ENCODE data around the gene GDPGP1. TPM values are rescaled to one million over a fixed set of nuclear protein-coding genes. Genes with fewer than 3 reads are reported as not detected.

The GDPGP1 gene
- total and polyA plus RNA-seq, 7 experiments from 2014 or later: 0.61 to 16.3 (median 11.6) TPM

DNA sequence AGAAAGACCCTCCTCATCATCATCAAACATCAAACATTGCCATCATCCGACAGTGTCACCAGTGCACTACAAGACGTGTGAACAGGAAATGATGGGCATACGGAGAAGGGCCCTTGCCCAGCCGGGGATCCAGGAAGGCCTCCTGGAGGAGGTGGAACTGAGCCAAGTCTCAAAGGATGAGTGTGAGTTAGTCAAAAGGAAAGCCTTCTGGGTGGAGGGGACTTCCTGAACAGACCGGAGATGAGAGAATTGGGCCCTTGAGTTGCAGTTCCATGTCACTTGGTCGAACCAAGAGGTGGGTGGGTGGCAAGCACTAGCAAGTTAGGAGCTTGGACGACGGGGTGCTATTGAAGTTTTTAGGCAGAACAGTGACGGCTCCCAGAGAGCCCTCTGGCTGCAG lies 24.4 kb upstream of the GDPGP1 start:
- no peaks in the 10 kb centered on the region for H3K36me3 ChIP-seq (ENCODE audit: control insufficient read depth in 2 of 3, insufficient read depth in 3 of 3, low read length in 3 of 3)
- ATAC-seq (no peak), DNase-seq (no peak)
- H3K4me1 ChIP-seq (ENCODE audit: control insufficient read depth in 2 of 2, insufficient read depth in 2 of 2, low read length in 2 of 2): no peaks in the 10 kb centered on the region
- ChIA-PET POLR2A (interaction anchor here (1.4 kb wide), 1 partner anchor 9 kb away, joined by 3 read pairs; the partner anchor contains the start of gene SEMA4B), CTCF (no interaction called here)
- H3K36me3 Mint-ChIP-seq: peaks cover 0 to 14% (median 6%) of the 10 kb centered on the region in 5 donors
- no peaks in the 10 kb centered on the region for H3K9me3 ChIP-seq (ENCODE audit: control insufficient read depth in 2 of 3, low read length in 3 of 3)
- peak overlapping the region in 3 of 9 donors; percentile 21 to 83 (median 54) for H3K27ac Mint-ChIP-seq
- H3K9me3 Mint-ChIP-seq: no peaks in the 10 kb centered on the region
- H3K4me1 Mint-ChIP-seq: peaks cover 14 to 34% (median 28%) of the 10 kb centered on the region in 7 donors
- no peaks in the 10 kb centered on the region for H3K27me3 ChIP-seq (ENCODE audit: control insufficient read depth in 2 of 2, insufficient read depth in 2 of 2, low read length in 2 of 2)
- H3K4me3 ChIP-seq (ENCODE audit: low read length): no peak overlapping the region
- intact Hi-C loops (cut with micrococcal nuclease): no loop called here
- H3K4me3 Mint-ChIP-seq: no peak overlapping the region
- no peak overlapping the region for H3K27ac ChIP-seq (ENCODE audit: low read depth, low read length)
- no peaks in the 10 kb centered on the region for H3K27me3 Mint-ChIP-seq

DNA sequence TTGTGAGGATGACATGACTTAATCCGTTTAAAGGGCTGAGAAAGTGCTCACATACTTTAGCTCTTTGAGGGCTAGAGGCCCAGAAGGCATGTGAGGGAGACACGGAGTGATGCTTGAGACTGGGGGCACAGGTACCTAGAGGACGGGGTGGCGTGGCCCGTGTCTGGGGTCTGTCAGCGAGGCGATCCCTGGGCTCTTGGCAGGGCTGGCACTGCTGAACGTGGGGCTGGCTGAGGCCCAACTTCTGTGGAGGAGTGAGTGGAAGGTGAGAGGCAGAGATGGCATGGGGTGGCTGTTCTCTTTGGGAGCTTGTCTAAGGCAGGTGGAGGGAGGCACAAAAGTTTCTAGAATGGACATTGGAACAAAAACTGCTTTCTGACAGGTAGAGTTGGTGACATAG lies 23.4 kb upstream of the GDPGP1 start:
- no peaks in the 10 kb centered on the region for H3K9me3 ChIP-seq (ENCODE audit: control insufficient read depth in 2 of 3, low read length in 3 of 3)
- no peaks in the 10 kb centered on the region for H3K27me3 Mint-ChIP-seq
- intact Hi-C loops (cut with micrococcal nuclease): no loop called here
- H3K4me1 Mint-ChIP-seq: peaks cover 14 to 34% (median 31%) of the 10 kb centered on the region in 7 donors
- ChIA-PET CTCF (no interaction called here), POLR2A (interaction anchor here (1.4 kb wide), 1 partner anchor 10 kb away, joined by 3 read pairs; the partner anchor contains the start of gene SEMA4B)
- no peak overlapping the region for H3K4me3 ChIP-seq (ENCODE audit: low read length)
- ATAC-seq (no peak), DNase-seq (no peak)
- H3K36me3 ChIP-seq (ENCODE audit: control insufficient read depth in 2 of 3, insufficient read depth in 3 of 3, low read length in 3 of 3): no peaks in the 10 kb centered on the region
- no peaks in the 10 kb centered on the region for H3K4me1 ChIP-seq (ENCODE audit: control insufficient read depth in 2 of 2, insufficient read depth in 2 of 2, low read length in 2 of 2)
- no peaks in the 10 kb centered on the region for H3K27me3 ChIP-seq (ENCODE audit: control insufficient read depth in 2 of 2, insufficient read depth in 2 of 2, low read length in 2 of 2)
- no peak overlapping the region for H3K4me3 Mint-ChIP-seq
- H3K27ac ChIP-seq (ENCODE audit: low read depth, low read length): no peak overlapping the region
- peak overlapping the region in 3 of 9 donors; percentile 2 to 55 (median 45) for H3K27ac Mint-ChIP-seq
- H3K9me3 Mint-ChIP-seq: no peaks in the 10 kb centered on the region
- peaks cover 0 to 14% (median 6%) of the 10 kb centered on the region in 5 donors for H3K36me3 Mint-ChIP-seq

DNA sequence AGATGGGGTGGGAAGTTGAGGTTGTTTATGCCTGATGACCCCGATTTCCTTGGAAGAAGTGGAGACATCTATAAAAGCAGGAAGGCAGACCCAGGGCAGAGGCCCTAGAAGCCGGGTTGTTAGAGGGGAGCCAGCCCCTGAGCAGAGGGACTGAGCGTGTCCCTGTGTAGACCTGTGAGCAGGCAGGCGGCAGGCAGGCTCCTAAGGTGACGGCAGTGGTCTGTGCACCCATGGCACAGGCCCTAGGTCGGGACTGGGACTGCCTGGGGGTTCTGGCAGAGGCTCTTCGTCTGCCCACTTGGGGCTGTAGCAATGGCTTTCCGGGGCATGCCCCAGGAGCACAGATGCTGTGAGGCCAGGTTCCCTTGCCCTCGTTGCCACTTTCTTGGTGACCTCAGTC lies 23.0 kb upstream of the GDPGP1 start:
- Histone ChIP-seq H3K27me3 (ENCODE audit: control insufficient read depth in 2 of 2, insufficient read depth in 2 of 2, low read length in 2 of 2) (no peaks in the 10 kb centered on the region), H3K27ac (ENCODE audit: low read depth, low read length) (no peak overlapping the region), H3K9me3 (ENCODE audit: control insufficient read depth in 2 of 3, low read length in 3 of 3) (no peaks in the 10 kb centered on the region), H3K4me1 (ENCODE audit: control insufficient read depth in 2 of 2, insufficient read depth in 2 of 2, low read length in 2 of 2) (no peaks in the 10 kb centered on the region), H3K36me3 (ENCODE audit: control insufficient read depth in 2 of 3, insufficient read depth in 3 of 3, low read length in 3 of 3) (no peaks in the 10 kb centered on the region), H3K4me3 (ENCODE audit: low read length) (no peak overlapping the region)
- Mint-ChIP-seq H3K9me3 (no peaks in the 10 kb centered on the region), H3K27me3 (no peaks in the 10 kb centered on the region), H3K4me3 (no peak overlapping the region), H3K4me1 (peaks cover 12 to 32% (median 30%) of the 10 kb centered on the region in 7 donors), H3K36me3 (peaks cover 0 to 14% (median 6%) of the 10 kb centered on the region in 5 donors), H3K27ac (peak overlapping the region in 2 of 9 donors; percentile 45 to 55)
- intact Hi-C loops (cut with micrococcal nuclease): no loop called here
- ATAC-seq: peak; percentile 16
- no peak for DNase-seq
- CTCF ChIA-PET: no interaction called here
- POLR2A ChIA-PET: interaction anchor here (1.4 kb wide), 1 partner anchor 10 kb away, joined by 3 read pairs; the partner anchor contains the start of gene SEMA4B

DNA sequence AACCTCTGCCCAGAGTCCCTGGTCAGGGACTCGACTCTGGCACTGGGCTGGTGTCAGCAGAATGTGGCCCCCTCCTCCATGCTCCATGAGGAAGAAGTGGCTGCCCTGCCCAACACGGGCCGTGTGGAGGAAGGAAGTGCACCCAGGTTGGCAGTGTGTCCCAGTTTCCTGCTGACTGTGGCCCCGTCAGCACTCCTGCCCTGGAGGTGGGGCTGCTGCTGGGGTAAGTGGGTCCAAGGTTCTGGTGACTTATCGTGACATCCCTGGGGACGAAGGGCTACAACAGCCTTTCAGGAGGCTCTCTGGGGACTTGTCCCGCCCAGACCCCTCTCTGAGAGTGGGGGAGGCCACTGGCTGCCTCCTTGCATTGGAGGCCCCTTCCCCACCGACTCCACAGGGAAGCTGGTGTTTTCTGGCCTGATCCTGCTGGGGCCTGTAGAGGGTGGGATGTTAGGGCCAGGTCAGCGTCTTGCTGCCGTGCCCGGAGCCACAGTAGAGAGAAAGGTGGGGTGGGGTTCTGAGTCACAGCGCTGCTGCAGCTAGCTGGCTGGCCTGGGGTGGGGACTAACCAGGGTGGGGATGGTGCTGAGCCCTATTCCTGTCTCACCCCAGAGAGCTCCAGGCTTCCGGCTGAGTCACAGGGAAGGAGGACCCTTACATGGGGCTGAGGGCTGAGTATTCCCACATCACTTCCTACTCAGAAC lies 22.4 kb upstream of the GDPGP1 start:
- intact Hi-C loops (cut with micrococcal nuclease): no loop called here
- peak; percentile 12 for ATAC-seq
- no peak for DNase-seq
- Mint-ChIP-seq H3K27ac (no peak overlapping the region), H3K9me3 (no peaks in the 10 kb centered on the region), H3K4me1 (peaks cover 6 to 31% (median 28%) of the 10 kb centered on the region in 7 donors), H3K27me3 (no peaks in the 10 kb centered on the region), H3K36me3 (peaks cover 0 to 14% (median 6%) of the 10 kb centered on the region in 5 donors), H3K4me3 (no peak overlapping the region)
- POLR2A ChIA-PET: interaction anchor here (1.1 kb wide), 1 partner anchor 9 kb away, joined by 4 read pairs; no protein-coding TSS in a partner anchor
- H3K4me3 ChIP-seq (ENCODE audit: low read length): no peak overlapping the region
- no peak overlapping the region for H3K27ac ChIP-seq (ENCODE audit: low read depth, low read length)
- H3K9me3 ChIP-seq (ENCODE audit: control insufficient read depth in 2 of 3, low read length in 3 of 3): no peaks in the 10 kb centered on the region
- CTCF ChIA-PET: no interaction called here
- no peaks in the 10 kb centered on the region for H3K27me3 ChIP-seq (ENCODE audit: control insufficient read depth in 2 of 2, insufficient read depth in 2 of 2, low read length in 2 of 2)
- no peaks in the 10 kb centered on the region for H3K36me3 ChIP-seq (ENCODE audit: control insufficient read depth in 2 of 3, insufficient read depth in 3 of 3, low read length in 3 of 3)
- no peaks in the 10 kb centered on the region for H3K4me1 ChIP-seq (ENCODE audit: control insufficient read depth in 2 of 2, insufficient read depth in 2 of 2, low read length in 2 of 2)

GRCh38 chr15:90212221-90213098 lies 21.5 kb upstream of the GDPGP1 start:
- Histone ChIP-seq H3K4me3 (ENCODE audit: low read length) (no peak overlapping the region), H3K27ac (ENCODE audit: low read depth, low read length) (no peak overlapping the region), H3K36me3 (ENCODE audit: control insufficient read depth in 2 of 3, insufficient read depth in 3 of 3, low read length in 3 of 3) (peaks cover 0 to 1% (median 0%) of the 10 kb centered on the region in 3 experiments), H3K4me1 (ENCODE audit: control insufficient read depth in 2 of 2, insufficient read depth in 2 of 2, low read length in 2 of 2) (no peaks in the 10 kb centered on the region), H3K9me3 (ENCODE audit: control insufficient read depth in 2 of 3, low read length in 3 of 3) (no peaks in the 10 kb centered on the region), H3K27me3 (ENCODE audit: control insufficient read depth in 2 of 2, insufficient read depth in 2 of 2, low read length in 2 of 2) (no peaks in the 10 kb centered on the region)
- Mint-ChIP-seq H3K4me1 (peaks cover 6 to 36% (median 28%) of the 10 kb centered on the region in 7 donors), H3K27me3 (no peaks in the 10 kb centered on the region), H3K9me3 (no peaks in the 10 kb centered on the region), H3K36me3 (peaks cover 0 to 14% (median 6%) of the 10 kb centered on the region in 5 donors), H3K4me3 (no peak overlapping the region), H3K27ac (peak overlapping the region in 1 of 9 donors; percentile 15)
- POLR2A ChIA-PET: interaction anchor here (1.1 kb wide), 1 partner anchor 10 kb away, joined by 4 read pairs; no protein-coding TSS in a partner anchor
- ATAC-seq (no peak), DNase-seq (no peak)
- CTCF ChIA-PET: no interaction called here
- intact Hi-C loops (cut with micrococcal nuclease): no loop called here

DNA sequence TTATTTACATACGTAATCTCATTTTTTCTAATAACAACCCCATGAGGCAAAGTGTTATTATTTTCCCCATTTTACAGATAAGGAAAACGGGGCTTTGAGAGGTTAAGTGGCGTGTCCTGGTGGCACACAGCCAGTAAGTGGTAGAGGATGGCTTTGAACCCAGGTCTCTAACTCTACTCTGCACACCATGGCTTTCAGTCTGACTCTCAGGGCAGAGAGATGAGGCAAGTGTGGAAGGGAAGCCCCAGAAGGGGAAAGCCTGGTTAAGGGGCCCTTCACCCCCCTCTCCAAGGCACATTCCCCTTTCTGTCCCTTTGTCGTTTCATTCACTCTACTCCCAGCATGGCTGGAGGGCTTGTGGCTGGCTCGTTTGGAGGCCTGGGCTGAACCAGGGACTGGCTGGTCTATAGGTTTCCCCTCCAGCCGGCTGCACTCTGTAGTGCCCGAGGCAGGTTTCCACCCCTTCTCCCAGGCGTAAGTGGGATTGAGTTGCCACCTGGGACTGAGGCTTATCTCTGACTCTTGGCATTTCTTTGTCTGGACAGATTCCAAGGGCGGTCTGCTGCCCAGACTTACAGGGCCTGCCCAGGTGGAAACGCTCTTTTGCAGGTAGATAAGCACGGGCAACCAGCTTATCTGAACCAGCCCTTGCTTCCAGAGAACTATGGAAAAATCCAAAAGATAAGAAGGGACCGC lies 20.7 kb upstream of the GDPGP1 start:
- Histone ChIP-seq H3K27ac (ENCODE audit: low read depth, low read length) (no peak overlapping the region), H3K4me3 (ENCODE audit: low read length) (no peak overlapping the region), H3K36me3 (ENCODE audit: control insufficient read depth in 2 of 3, insufficient read depth in 3 of 3, low read length in 3 of 3) (peaks cover 0 to 8% (median 0%) of the 10 kb centered on the region in 3 experiments), H3K9me3 (ENCODE audit: control insufficient read depth in 2 of 3, low read length in 3 of 3) (no peaks in the 10 kb centered on the region), H3K27me3 (ENCODE audit: control insufficient read depth in 2 of 2, insufficient read depth in 2 of 2, low read length in 2 of 2) (no peaks in the 10 kb centered on the region), H3K4me1 (ENCODE audit: control insufficient read depth in 2 of 2, insufficient read depth in 2 of 2, low read length in 2 of 2) (no peaks in the 10 kb centered on the region)
- no peaks in the 10 kb centered on the region for H3K27me3 Mint-ChIP-seq
- H3K4me3 Mint-ChIP-seq: no peak overlapping the region
- DNase-seq (no peak), ATAC-seq (no peak)
- CTCF ChIA-PET: interaction anchor here (0.6 kb wide), 1 partner anchor 325 kb away, joined by 3 read pairs; no protein-coding TSS in a partner anchor
- H3K9me3 Mint-ChIP-seq: no peaks in the 10 kb centered on the region
- H3K4me1 Mint-ChIP-seq: peaks cover 6 to 38% (median 28%) of the 10 kb centered on the region in 7 donors
- intact Hi-C loops (cut with micrococcal nuclease): no loop called here
- peak overlapping the region in 4 of 9 donors; percentile 28 to 75 (median 48) for H3K27ac Mint-ChIP-seq
- peaks cover 0 to 14% (median 8%) of the 10 kb centered on the region in 5 donors for H3K36me3 Mint-ChIP-seq
- POLR2A ChIA-PET: no interaction called here
